Esophagus squamous epithelium (tissue), 4 donors: ENCODE results near the gene SGMS2.

ENCODE experiments used
- CTCF ChIP-seq, 6 experiments: fragments of 450-650 bp in 4 of 6; fragments of 200-600 bp in 2 of 6; sonication (generic) in 2 of 6; IDR thresholded peaks; one replicate each; pipeline ENCODE4 v1.5.1; 2016 to 2019; ENCODE audit warnings: antibody characterized with exemption in 6 of 6, mild to moderate bottlenecking in 4 of 6, moderate library complexity in 4 of 6
- POLR2A ChIP-seq, 4 donors: fragments of 450-650 bp; IDR thresholded peaks; one replicate each; pipeline ENCODE4 v1.6.1; 2017; ENCODE audit warnings: antibody characterized with exemption in 4 of 4, mild to moderate bottlenecking in 4 of 4, moderate library complexity in 3 of 4

GRCh38 chr4:107862658-107863057 is 37.9 kb downstream of the SGMS2 start:
- TF ChIP-seq CTCF (IDR thresholded peaks at IDR 0.05): no peak
- TF ChIP-seq POLR2A (IDR thresholded peaks at IDR 0.05): no peak
